HG03565 (cell line): ENCODE data around the gene TMEM141.

Experiments
- ATAC-seq: cut with Tn5 transposase; IDR thresholded peaks from one replicate; pipeline ENCODE4 v1.9.1; 2021; ENCODE audit warnings: mild to moderate bottlenecking, moderate library complexity; ENCODE audit not compliant: unreplicated experiment

TMEM141 gene

DNA sequence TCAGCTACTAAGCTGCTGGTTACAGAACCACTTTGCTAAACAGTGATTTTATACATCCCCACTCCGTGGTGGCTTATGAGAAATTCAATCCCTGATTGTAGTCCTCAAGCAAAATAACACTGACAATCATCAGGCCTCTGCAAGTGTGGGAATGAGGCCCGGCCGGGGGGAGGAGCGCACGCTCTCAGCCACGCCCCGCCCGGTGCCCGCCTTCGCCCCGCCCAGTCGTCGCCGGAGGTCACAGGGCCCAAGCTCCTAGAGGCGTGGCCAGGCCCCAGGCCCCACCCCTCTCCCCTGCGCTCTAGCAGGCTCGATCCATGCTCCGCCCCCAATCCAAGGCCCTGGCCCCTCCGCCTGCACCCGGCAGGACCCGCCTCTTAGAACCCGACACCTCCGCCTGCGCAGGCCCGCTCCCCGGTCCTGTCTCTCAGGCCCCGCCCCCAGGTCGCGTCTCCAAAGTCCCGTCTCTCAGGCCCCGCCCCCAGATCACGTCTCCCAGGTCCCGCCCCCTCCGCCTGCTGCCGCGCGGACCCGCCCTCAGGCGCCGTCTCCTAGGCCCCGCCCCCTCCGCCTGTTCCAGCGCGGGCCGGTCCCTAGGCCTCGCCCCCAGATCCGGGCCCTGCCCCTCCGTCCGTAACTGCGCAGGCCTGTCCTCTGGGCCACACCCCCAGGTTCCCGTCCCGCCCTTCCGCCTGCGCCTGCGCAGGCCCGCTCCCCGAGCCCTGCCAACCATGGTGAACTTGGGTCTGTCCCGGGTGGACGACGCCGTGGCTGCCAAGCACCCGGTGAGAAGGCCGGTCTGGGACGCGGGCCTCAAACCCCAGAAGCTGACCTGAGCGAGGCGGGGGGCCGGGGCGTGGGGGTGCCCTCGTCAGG lies at the start of gene TMEM141:
Gene TMEM141, plus strand, starts transcription at position 705 of the 876 bp plus-strand sequence. Its CDS starts 27 bp downstream, at position 732.
- peak; percentile 71 for ATAC-seq

DNA sequence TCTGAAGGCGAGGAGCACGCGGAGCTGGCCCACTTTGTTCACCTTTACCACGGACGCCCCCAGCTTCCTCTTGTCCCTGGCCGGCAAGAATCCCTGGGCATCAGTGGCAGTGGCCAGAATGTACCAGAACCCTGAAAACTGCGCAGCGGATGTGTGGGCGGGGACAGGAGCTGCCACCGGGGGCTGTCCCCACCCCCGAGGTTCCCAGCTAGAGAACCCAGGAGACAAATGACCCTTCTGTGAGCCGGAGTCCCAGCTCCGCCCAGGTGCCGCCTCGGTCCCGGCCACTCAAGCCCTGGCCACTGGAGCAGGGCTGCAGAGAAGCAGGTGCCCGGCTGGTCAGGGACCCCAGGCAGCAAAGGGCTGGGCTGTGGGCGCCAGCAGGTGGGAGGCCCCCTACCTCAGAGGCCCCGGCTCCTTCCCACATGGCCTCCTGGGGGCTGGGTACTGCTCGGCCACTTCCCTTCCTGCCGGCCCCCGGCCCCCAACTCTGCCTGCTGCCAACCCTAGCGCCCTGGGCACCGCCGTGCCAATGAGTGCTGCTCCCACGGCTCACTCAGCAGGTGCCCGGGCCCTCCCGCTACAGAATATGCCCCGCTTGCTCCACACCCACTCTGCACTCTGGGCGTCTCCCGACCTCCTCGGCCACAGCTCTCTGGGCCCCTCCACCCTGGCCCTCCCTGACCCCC lies 49.1 kb upstream of the TMEM141 start:
- no peak for ATAC-seq

- ATAC-seq = no peak
Observed at GRCh38 chr9:136742591-136743391, 48.4 kb upstream of the TMEM141 start, which contains the start of gene LCN10. LCN10 (minus strand) TSS chr9:136742940; CDS start chr9:136742903, 37 bp downstream.

- no peak for ATAC-seq
Observed at GRCh38 chr9:136743639-136744211, 47.4 kb upstream of the TMEM141 start.

GRCh38 chr9:136744773-136745172 lies 46.4 kb upstream of the TMEM141 start:
- no peak for ATAC-seq

DNA sequence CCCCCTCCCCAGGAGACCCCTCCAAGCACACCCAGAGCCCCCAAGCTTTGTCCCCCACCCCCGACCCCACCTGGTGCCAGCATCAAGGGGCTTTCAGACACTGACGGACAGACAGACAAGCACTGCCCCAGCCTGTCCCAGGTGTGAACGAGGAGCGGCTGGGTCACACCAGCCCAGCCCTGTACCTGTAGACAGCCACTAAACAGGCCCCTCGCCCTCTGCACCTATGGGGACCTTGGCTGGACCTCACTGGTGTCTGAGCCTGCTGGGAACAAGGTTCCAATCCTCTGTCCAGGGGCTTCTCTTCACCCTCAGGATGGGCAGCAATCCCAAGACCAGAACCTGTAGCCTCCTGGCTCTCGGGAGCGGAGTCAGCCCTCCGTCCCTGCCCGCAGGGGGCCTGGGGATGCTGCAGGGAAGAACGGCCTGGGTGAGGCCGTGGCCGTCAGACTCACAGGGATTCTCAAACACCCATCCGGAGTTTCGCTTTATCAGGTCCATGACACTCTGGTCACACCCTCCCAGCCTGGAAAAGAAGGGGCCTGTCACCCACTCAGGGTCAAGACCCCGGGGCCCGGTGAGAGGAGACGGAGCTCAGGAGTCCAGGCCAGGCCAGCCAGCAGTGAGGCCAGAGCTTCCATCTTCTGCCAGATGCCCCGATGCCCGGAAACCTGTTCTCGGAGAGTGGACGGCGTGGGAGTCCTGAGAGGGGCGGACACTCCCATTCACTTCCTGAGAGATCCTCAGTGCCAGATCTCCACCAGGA lies 45.6 kb upstream of the TMEM141 start:
- ATAC-seq = no peak

- ATAC-seq = no peak
Observed at GRCh38 chr9:136746155-136746490, 45.0 kb upstream of the TMEM141 start.

DNA sequence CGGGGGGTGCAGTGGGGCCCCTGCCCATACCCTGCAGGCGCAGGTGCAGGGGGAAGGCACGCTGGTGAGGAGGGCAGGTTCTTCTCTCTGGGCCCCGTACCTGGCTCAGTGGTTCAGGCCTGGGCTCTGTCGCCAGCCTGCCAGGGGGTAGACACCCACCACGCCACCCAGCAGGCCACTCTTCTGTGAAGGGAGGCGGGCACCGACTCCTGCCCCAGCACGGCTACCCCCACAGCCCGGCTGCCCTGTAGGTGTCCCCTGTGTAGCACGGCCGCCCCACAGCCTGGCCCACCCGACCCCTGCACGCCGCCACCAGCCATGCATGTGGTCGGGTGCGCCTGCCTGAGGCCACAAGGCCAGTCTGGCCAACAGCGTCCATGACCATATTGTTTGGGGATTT lies 44.5 kb upstream of the TMEM141 start:
- no peak for ATAC-seq

DNA sequence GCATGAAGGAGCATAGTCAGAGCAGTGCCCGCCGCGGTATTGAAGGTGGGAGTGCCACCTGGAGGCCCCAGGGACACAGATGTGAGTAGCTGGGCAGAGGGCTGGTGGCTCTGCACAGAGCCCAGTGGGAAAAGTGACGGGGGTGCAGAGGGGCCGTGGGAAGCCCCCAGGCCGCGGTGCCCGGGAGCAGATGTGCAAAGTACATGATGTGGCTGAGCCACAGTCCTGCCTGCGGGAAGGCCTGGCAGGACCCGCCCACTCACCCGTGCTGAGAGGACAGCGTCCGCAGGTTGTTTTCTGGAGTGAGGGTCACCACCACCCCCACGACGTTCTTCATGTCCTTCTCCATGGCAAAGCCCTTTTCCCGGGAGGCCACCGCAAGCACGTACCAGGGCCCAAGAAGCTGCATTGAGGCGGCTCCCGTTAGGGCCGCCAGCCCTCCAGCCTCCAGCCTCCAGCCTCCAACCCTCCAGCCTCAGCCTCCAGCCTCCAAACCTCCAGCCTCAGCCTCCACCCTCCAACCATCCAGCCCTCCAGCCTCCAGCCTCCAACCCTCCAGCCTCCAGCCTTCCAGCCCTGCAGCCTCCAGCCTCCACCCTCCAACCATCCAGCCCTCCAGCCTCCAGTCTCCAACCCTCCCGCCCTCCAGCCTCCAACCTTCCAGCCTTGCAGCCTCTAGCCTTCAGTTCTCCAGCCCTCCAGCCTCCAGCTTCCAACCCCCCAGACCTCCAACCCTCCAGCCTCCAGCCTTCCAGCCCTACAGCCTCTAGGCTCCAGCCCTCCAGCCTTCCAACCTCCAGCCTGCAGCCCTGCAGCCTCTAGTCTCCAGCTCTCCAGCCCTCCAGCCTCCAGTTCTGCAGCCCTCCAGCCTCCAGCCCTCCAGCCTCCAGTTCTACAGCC lies 43.7 kb upstream of the TMEM141 start:
- no peak for ATAC-seq

- ATAC-seq = no peak
Observed at GRCh38 chr9:136748201-136748600, 42.9 kb upstream of the TMEM141 start, which contains the start of gene LCN6. LCN6 (minus strand) TSS chr9:136748525; CDS start chr9:136748483, 42 bp downstream.

DNA sequence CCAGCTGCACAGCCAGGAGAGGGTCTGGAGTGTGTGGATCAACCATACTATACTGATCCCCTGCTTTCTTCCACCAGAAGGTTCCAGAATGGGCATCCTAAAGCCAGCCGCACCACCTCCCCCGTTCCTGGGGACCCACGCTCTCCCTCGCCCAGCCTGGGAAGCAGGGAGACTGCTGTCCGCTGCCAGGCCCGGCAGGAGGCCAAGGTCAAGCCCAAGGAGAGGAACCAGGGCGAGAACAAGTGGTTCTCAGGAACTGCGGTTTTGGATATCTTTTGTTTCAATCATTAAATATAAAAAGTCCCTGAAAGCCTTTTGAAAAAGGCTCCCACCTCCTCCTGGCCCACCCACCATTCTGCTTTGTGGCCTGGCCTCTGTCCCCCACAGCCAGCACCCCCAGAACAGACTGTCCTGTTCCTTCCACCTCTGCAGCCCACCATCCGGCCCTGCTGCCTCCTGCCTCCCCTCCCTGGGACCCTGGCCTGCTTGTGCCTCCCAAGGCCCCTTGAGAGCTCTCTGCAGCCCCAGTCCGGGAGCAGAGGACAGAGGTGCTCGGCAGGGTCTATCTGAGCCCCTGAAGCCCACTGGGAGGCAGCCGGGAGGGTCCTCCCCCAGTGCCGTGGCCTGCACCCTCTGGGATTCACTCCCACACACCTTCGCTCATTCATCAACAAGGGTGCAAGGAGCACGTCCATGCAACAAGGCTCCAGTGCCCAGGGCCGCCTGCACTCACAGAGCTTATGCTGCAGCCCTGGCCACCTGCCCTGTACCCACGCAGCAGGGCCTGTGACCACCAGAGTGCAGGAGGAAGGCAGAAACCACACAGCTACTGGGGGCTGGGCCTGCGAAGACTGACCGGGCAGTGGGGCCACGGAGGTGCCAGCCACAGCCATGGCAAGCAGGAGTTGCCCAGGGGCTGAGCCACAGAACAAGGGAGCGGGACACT lies 42.2 kb upstream of the TMEM141 start:
- ATAC-seq = no peak

GRCh38 chr9:136750526-136750925 lies 40.6 kb upstream of the TMEM141 start:
- no peak for ATAC-seq

DNA sequence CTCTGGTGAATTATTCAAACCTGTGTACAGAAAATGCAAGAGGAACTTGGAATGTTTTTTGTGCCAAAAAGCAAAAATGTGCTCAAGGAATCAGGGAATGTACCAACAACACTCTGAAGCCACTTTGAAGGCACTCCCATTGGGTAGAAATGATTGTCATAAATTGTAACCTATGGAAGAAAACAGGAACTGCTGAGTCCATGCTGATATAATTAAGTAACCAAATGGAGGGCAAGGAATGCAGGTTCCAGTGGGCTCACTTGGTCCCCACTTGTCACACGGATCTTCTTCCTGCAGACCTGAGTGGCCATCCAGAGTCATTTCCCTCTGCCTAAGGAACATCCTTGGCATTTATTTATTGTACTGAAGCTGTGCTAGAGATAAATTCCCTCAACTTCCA lies 39.9 kb upstream of the TMEM141 start:
- ATAC-seq = no peak

- no peak for ATAC-seq
Observed at GRCh38 chr9:136751814-136752213, 39.3 kb upstream of the TMEM141 start.

DNA sequence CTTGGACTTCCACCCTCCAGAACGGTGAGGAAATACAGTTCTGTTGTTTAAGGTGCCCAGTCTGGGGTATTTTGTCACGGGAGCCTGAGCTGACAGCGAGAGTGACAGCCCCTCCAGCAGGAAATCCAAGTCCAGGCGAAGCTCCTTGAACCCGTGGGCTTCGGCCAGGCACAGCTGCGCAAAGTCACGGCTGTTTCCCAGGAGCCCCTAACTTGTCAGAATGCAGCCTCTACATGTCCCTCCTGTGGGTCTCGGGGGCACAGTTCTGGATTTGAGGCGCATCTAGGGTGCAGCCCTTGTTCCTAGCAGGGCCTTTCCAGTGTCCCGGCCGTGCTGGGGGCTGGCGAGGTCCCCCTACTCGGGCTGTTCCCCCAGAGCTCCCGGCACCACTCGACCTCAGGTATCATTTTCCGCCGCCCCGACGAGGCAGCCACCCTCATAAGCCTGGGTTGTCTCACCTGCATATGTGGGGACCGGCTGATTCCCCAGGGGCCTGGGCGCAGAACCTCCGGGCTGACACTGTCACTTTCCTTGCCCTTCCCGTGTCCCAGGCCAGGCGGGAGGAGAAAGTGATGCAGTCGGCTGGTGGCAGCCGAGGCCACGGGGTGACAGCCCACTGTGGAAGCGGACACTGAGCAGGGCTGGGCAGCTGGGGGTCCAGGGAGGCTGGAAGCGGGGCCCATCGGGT lies 37.6 kb upstream of the TMEM141 start:
- ATAC-seq = no peak

DNA sequence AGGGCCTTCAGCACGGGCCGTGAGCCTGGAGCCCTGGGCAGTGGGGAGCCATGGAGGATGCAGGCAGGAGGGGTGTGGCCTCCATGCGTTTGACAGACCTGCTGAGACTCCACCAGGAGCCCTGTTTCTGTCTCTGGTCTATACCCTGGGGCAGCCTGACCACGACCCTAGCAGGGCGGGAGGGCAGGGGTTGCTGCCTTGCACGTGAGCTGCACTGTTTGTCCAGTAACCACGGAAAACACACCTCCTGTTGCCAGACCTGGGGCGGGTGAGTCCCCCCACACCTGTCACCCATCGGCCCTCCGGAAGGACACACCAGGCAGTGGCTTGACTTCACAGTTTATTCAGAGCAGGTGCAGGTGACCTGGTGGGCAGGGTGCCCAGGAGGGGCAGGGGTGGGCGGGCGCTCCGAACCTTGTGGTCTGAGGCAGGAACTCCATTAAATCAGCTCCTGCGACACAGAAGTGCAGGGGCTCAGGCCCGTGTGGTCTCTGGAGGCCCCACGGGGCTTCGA lies 37.0 kb upstream of the TMEM141 start:
- no peak for ATAC-seq

GRCh38 chr9:136754626-136755301 lies 36.4 kb upstream of the TMEM141 start:
- ATAC-seq = no peak
